RKO (cell line): Measurements from ENCODE around the gene SMC6.

Experiments used
- DNase-seq: peaks from one replicate; pipeline ENCODE4 v3.0.0-alpha.2; 2016; ENCODE audit warnings: low spot score

SMC6 gene

DNA sequence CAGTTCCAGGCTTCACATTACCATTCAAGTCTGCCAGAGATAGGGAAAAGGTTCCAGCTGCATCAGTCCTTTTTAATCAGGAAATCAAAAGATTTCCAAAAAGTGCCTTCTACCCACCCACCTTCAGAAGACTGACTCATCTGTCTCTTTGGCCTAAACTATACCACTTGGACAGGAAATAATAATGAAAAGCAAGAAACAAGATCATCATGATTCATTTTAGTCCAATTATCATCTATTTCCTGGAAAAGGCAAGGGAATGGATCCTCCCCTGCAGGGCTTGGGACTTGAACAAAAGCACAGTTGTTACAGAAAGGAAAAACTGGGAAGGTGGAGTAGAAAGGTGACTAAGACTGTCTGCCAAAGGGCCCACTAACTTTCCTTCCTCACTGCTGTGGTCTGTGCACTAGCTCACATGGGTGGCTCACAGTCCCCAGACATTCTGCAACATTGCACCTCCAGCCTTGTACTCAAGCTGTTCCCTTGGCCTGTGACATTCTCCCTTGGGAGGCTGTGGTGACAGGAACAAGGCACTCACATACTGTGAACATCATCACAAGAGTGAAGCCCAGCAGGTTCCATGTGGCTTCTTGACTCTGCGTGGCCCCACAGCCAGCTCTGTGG, 137.8 kb downstream of the SMC6 start:
- DNase-seq = no peak

DNA sequence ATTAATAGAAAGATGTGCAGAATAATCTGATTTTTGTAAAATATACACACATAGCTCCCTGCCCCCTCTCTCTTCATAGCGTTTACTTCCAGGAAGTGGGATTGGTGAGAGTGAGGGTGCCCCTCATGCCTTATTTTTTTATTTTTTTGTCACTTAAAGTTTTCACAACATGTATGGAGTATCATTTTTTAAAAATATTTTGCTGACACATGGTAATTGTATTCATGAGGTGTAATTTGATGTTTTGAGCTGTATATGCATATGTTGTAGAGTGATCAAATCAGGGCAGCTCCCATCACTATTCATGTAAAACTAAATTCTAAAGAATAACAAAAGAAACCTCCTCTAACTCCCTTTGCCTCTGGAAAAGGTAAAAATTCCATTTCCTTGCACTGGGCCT, 138.5 kb downstream of the SMC6 start:
- DNase-seq = no peak

- DNase-seq = no peak
Measured at GRCh38 chr2:17614174-17614930, 139.3 kb downstream of the SMC6 start.
